GM21717 (cell line): Measurements from ENCODE around the gene MAGEA9.
"Not testable (repeated sequence)": the region's sequence is repeated elsewhere in the genome, so short reads cannot be mapped to it uniquely, and the experiment has no call there.

Experiments used
- ATAC-seq: cut with Tn5 transposase; IDR thresholded peaks from one replicate; pipeline ENCODE4 v1.9.1; 2021; ENCODE audit warnings: mild to moderate bottlenecking, moderate library complexity; ENCODE audit not compliant: unreplicated experiment

The MAGEA9 gene

GRCh38 chrX:149804102-149804501, 22.4 kb downstream of the MAGEA9 start:
- ATAC-seq = no peak

- no peak for ATAC-seq
Observed at GRCh38 chrX:149807747-149808458, 26.2 kb downstream of the MAGEA9 start.

GRCh38 chrX:149818652-149819051, 36.9 kb downstream of the MAGEA9 start:
- ATAC-seq = no peak

GRCh38 chrX:149819371-149819770, 37.6 kb downstream of the MAGEA9 start:
- no peak for ATAC-seq

DNA sequence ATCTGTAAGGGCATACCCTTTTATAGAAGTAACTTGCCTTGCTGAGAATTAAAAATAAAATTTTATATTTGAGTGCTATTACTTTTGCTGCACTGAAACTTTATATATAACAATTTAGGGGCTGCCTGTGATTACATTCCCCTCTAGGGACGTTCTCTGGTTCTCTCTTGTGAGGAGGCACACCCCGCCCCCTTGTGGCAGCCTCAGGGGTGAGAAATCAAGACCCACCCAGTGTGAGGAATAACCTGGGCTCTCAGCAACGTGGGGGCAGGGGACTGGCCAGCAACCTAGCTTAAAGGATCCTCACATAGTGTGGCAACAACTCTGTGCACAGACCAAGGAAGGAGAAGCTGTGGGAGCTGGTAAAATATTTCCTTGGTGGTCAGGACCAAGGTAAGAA, 43.7 kb downstream of the MAGEA9 start:
- no peak for ATAC-seq

- ATAC-seq = no peak
Observed at GRCh38 chrX:149827254-149827653, 45.5 kb downstream of the MAGEA9 start.

- ATAC-seq = peak; percentile 44
Observed at GRCh38 chrX:149829751-149830191, 48.0 kb downstream of the MAGEA9 start.

GRCh38 chrX:149830192-149830873, 48.6 kb downstream of the MAGEA9 start:
- peak; percentile 62 for ATAC-seq

GRCh38 chrX:149831473-149831872, 49.7 kb downstream of the MAGEA9 start:
- no peak for ATAC-seq

- not testable (repeated sequence) for ATAC-seq
Observed at GRCh38 chrX:149836728-149837127, 55.0 kb downstream of the MAGEA9 start.

GRCh38 chrX:149837167-149837566, 55.4 kb downstream of the MAGEA9 start:
- no peak for ATAC-seq
